HCT116 (cell line): ENCODE results near the gene G6PD.

ENCODE experiments used
- EGR1 ChIP-seq: IDR thresholded peaks from 2 replicates; pipeline ENCODE4 v1.6.1; 2012; ENCODE audit warnings: low read depth
- EZH2 ChIP-seq: fragments of 200-600 bp; sonication (generic); IDR thresholded peaks from 2 replicates; pipeline ENCODE4 v1.6.1; 2017; ENCODE audit warnings: antibody characterized with exemption, mixed run types
- EZH2phosphoT487 ChIP-seq: fragments of 200-600 bp; IDR thresholded peaks from 2 replicates; pipeline ENCODE4 v1.6.1; 2018; ENCODE audit warnings: antibody characterized with exemption, borderline replicate concordance
- POLR2A ChIP-seq: IDR thresholded peaks from 2 replicates; pipeline ENCODE4 v1.7.0; 2011; ENCODE audit warnings: borderline replicate concordance; ENCODE audit not compliant: insufficient read depth, insufficient read length; ENCODE audit errors: extremely low read depth
- POLR2AphosphoS5 ChIP-seq: IDR thresholded peaks from 2 replicates; pipeline ENCODE4 v1.6.1; 2011; ENCODE audit warnings: mild to moderate bottlenecking, low read depth, low read length, moderate library complexity
- ZFX ChIP-seq: fragments of 450-650 bp; IDR thresholded peaks from 2 replicates; pipeline ENCODE4 v1.6.1; 2017
- TF ChIP-seq, protein P1 (sequence below), 3 experiments: fragments of 200-600 bp in 1 of 3; sonication (generic) in 1 of 3; IDR thresholded peaks in 2 of 3; conservative IDR thresholded peaks in 1 of 3; 2 replicates each; pipeline ENCODE4 v1.5.1; 2012 to 2017; ENCODE audit warnings: low read depth in 2 of 3, low read length in 2 of 3, antibody characterized with exemption in 1 of 3, borderline replicate concordance in 1 of 3, control low read depth in 1 of 3, mild to moderate bottlenecking in 1 of 3, mixed read lengths in 1 of 3, mixed run types in 1 of 3, moderate library complexity in 1 of 3; ENCODE audit not compliant: insufficient read depth in 1 of 3

DNA sequence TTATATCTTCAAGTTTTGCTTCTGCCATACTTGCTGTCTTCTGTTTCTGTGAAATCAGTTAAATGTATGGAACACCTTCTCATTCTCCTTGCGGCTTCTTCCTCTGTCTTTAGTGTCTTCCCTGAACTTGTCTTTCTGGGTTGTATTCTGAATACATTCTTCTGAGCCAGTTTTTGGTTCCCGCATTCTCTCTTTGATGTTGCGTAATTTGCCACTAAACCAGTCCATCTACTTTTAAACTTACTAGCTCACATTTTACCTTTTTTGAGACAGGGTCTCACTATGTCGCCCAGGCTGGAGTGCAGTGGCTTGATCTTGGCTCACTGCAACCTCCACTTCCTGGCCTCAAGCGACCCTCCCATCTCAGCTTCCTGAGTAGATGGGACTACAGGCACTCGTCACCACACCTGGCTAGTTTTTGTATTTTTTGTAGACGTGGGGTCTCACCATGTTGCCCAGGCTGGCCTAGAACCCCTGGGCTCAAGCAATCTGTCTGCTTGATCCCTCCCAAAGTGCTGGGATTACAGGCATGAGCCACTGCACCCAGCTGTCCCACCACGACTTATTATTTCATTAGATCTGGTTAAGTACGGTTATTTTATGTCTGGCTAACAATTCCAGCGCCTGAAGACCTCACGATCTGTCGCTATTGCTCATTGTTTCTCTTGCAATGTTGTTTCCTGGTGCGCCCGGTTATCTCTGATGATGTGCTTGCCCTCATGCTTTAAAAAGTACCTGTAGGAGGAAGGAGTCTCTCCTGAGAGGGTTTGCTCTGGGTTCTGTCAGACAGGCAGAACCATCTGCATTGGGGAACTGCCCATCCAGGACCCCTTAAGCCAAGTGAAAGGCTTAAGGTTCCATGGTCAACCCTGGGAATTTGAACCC lies 20.8 kb downstream of the G6PD start:
- no peak for TF ChIP-seq EGR1
- TF ChIP-seq ZFX: no peak
- TF ChIP-seq EZH2: no peak
- TF ChIP-seq, protein P1, sequence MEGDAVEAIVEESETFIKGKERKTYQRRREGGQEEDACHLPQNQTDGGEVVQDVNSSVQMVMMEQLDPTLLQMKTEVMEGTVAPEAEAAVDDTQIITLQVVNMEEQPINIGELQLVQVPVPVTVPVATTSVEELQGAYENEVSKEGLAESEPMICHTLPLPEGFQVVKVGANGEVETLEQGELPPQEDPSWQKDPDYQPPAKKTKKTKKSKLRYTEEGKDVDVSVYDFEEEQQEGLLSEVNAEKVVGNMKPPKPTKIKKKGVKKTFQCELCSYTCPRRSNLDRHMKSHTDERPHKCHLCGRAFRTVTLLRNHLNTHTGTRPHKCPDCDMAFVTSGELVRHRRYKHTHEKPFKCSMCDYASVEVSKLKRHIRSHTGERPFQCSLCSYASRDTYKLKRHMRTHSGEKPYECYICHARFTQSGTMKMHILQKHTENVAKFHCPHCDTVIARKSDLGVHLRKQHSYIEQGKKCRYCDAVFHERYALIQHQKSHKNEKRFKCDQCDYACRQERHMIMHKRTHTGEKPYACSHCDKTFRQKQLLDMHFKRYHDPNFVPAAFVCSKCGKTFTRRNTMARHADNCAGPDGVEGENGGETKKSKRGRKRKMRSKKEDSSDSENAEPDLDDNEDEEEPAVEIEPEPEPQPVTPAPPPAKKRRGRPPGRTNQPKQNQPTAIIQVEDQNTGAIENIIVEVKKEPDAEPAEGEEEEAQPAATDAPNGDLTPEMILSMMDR (IDR thresholded peaks at IDR 0.05 in 2 of 3, conservative IDR thresholded peaks at IDR 0.05 in 1 of 3; ENCODE audit: borderline replicate concordance in 1 of 3, insufficient read depth in 1 of 3, low read depth in 2 of 3, low read length in 2 of 3): no peak
- TF ChIP-seq EZH2phosphoT487: no peak
- TF ChIP-seq POLR2A: no peak
- TF ChIP-seq POLR2AphosphoS5: no peak
